Activated T-cell treated with anti-CD3 and anti-CD28 coated beads, Interleukin-2, amount 50 U/mL, for 24 hours (primary cell): ENCODE data around the gene ZNF718.
"Not testable (repeated sequence)": the region's sequence is repeated elsewhere in the genome, so short reads cannot be mapped to it uniquely, and the experiment has no call there.

Experiments
- DNase-seq: peaks from one replicate; pipeline ENCODE4 v3.0.0-alpha.2; 2020
- H3K27ac Mint-ChIP-seq: 2 replicates; pipeline ENCODE4 v1.8.0; 2020; ENCODE audit warnings: mild to moderate bottlenecking, mixed read lengths
- H3K27me3 Mint-ChIP-seq: 2 replicates; pipeline ENCODE4 v1.8.0; 2020; ENCODE audit warnings: mixed read lengths
- H3K36me3 Mint-ChIP-seq: 2 replicates; pipeline ENCODE4 v1.8.0; 2020; ENCODE audit warnings: low read depth, mixed read lengths
- H3K4me1 Mint-ChIP-seq: 2 replicates; pipeline ENCODE4 v1.8.0; 2020; ENCODE audit warnings: low read depth, mixed read lengths
- H3K4me3 Mint-ChIP-seq: 2 replicates; pipeline ENCODE4 v1.8.0; 2020; ENCODE audit warnings: mild to moderate bottlenecking, moderate library complexity, mixed read lengths
- H3K9me3 Mint-ChIP-seq: 2 replicates; pipeline ENCODE4 v1.8.0; 2020; ENCODE audit warnings: mixed read lengths

ZNF718 gene

DNA sequence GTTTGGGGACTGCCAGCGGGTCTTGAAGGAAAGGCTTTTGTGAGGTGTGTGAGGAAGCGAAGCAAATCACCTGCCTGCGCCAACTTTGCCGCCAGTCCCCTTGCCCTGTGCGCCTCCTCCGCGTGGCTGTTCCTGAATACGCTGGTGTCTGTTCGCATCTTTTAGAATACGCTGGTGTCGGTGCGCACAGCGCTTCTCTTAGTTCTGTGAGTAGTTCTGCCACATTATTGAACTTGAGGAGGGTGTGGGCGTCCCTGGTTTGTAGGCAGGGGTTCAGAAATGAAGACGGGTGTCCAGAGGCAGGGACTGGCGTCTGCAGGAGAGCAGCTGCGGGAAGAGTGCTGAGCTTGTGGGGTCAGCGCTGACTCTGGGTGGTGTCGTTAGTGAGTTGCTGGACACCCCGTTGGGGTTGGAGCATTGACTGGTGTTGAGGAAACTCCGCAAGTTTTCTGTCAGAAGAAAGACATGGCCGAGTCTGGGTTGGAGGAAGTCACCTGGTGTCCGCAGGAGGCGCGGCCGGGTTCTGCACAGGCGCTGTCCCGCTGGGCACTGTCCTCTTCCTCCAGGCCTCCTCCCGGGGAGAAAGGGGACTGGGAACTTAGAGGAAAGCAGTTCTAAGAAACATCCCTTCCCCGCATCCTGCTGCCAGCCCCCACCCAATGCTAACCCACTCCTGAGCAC lies 930 bp downstream of the ZNF718 start:
- peaks cover 53% of the 10 kb centered on the region for H3K36me3 Mint-ChIP-seq
- H3K4me3 Mint-ChIP-seq: peak overlapping the region; percentile 94

DNA sequence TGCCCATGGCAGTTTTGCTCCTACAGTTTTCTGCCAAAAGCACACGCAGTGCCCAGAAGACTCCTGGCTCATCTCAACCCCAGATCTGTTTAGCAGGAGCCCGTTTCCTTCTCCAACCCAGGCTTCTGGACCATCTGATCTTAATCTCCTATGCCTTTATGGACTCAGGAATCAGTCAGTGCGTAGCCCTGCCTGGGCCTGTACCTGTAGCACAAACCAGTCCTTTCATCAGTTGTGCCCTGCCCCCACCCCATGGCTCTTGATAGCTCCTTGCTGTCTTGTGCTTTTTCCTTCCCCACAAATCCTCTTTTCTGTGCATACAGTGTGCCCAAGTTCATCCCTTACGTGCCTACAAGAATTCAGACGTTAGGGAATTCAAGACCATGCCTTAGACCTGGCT lies 1.5 kb downstream of the ZNF718 start:
- Mint-ChIP-seq H3K9me3 (peaks cover 21% of the 10 kb centered on the region), H3K4me1 (peaks cover 26% of the 10 kb centered on the region), H3K4me3 (peak overlapping the region; percentile 94), H3K36me3 (peaks cover 51% of the 10 kb centered on the region), H3K27ac (peak overlapping the region; percentile 98), H3K27me3 (no peaks in the 10 kb centered on the region)
- DNase-seq: no peak

More for the DNA sequence above, 930 bp downstream of the ZNF718 start:
- Mint-ChIP-seq H3K27me3 (no peaks in the 10 kb centered on the region), H3K4me1 (peaks cover 27% of the 10 kb centered on the region), H3K27ac (peak overlapping the region; percentile 98), H3K9me3 (peaks cover 25% of the 10 kb centered on the region)
- DNase-seq: no peak

DNA sequence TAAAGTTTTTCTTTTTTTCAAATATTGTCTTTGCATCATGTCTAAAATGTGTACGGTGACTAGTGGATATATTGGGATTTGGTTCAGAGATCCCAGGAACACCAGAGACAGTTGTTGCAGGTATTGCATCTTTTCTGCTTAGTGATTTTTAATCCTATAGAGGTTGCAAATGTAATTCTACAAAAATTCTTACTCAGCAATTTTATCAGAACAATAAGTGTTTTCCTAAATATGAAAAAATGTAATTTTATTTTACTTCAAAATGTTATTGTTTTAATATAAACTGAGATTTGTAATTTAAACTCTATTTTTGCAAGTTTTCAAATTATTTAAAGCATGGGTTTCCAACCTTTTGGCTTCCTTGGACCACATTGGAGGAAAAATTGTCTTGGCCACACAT lies 8.2 kb downstream of the ZNF718 start:
- DNase-seq: no peak
- H3K36me3 Mint-ChIP-seq: peaks cover 44% of the 10 kb centered on the region
- peaks cover 17% of the 10 kb centered on the region for H3K4me1 Mint-ChIP-seq
- H3K9me3 Mint-ChIP-seq: peaks cover 23% of the 10 kb centered on the region
- no peak overlapping the region for H3K27ac Mint-ChIP-seq
- no peaks in the 10 kb centered on the region for H3K27me3 Mint-ChIP-seq
- H3K4me3 Mint-ChIP-seq: no peak overlapping the region

DNA sequence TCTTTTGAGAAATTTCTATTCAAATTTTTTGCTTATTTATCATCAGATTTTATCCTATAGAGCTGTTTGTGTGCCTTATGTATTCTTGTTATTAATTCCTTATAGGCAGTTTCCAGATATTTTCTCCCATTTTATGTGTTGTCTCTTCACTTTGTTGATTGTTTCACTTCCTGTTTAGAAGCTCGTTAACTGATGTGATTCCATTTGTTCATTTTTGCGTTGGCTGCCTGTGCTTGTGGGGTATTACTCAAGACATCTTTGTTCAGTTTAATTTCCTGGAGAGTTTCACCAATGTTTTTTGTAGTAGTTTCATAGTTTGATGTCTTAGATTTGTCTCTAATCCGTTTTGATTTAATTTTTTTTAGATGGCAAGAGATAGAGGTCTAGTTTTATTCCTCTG lies 14.6 kb downstream of the ZNF718 start:
- Mint-ChIP-seq H3K4me3 (no peak overlapping the region), H3K27ac (no peak overlapping the region), H3K4me1 (peaks cover 25% of the 10 kb centered on the region), H3K27me3 (no peaks in the 10 kb centered on the region), H3K9me3 (peaks cover 63% of the 10 kb centered on the region), H3K36me3 (peaks cover 99% of the 10 kb centered on the region)
- no peak for DNase-seq

DNA sequence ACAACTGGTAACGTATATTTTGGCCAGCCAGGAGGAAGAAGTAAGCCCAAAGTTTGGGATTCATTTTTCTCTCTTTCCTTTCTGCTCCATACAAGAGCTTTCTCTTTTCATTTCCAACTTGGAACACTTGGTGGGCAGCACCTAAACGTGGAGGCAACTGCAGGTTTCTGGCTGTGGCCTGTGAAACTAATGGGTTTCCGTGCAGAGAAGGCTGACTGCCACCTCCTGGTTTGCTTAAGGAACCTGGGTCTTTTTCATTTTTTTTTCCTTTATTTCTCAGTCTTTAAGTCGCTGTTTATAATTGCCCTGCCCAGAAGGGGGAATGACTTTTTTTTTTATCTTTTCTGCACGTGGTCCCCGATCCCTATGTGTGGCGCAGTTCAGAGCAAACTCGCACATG lies 15.4 kb downstream of the ZNF718 start:
- H3K9me3 Mint-ChIP-seq: peaks cover 70% of the 10 kb centered on the region
- peaks cover 25% of the 10 kb centered on the region for H3K4me1 Mint-ChIP-seq
- no peaks in the 10 kb centered on the region for H3K27me3 Mint-ChIP-seq
- no peak overlapping the region for H3K27ac Mint-ChIP-seq
- peaks cover 99% of the 10 kb centered on the region for H3K36me3 Mint-ChIP-seq
- H3K4me3 Mint-ChIP-seq: no peak overlapping the region
- no peak for DNase-seq

DNA sequence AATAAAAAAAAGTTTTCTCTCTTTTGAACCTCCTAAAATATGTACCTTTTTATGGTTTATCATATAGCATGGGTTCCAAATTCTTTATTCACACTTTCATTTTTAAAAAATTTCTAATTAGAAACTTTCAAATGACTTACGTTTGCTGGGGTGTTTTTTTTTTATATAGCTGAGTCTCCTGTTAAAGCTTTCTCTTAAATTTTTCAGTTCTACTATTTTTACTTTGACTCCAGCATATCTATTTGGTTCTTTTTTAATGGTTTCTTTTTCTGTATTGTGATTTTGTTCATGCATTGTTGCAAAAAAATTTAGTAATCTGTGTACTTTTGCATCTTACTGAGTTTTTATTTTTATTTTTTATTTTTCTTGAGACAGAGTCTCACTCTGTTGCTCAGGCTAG lies 22.3 kb downstream of the ZNF718 start:
- Mint-ChIP-seq H3K36me3 (peaks cover 97% of the 10 kb centered on the region), H3K4me1 (no peaks in the 10 kb centered on the region), H3K27ac (no peak overlapping the region), H3K27me3 (no peaks in the 10 kb centered on the region), H3K9me3 (peaks cover 49% of the 10 kb centered on the region), H3K4me3 (no peak overlapping the region)
- DNase-seq: no peak

DNA sequence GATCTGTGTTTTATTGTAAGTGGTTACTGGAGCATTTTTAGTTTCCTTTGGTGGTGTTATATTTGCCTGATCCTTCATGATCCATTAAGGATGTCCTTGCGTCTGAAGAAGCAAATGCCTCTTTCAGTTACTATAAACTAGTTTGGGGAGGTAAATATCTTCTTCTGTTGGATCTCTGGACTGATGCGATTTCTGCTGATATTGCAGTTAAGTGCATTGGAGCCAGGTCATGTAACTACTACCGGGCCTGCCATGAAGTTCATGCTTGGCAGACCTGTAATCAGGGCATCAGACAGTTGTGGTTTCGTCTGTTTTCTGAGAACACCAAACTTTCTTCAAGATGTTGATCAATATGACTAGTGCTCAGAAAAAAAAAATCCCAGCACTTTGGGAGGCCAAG lies 22.9 kb downstream of the ZNF718 start:
- Mint-ChIP-seq H3K4me3 (no peak overlapping the region), H3K9me3 (peaks cover 48% of the 10 kb centered on the region)

DNA sequence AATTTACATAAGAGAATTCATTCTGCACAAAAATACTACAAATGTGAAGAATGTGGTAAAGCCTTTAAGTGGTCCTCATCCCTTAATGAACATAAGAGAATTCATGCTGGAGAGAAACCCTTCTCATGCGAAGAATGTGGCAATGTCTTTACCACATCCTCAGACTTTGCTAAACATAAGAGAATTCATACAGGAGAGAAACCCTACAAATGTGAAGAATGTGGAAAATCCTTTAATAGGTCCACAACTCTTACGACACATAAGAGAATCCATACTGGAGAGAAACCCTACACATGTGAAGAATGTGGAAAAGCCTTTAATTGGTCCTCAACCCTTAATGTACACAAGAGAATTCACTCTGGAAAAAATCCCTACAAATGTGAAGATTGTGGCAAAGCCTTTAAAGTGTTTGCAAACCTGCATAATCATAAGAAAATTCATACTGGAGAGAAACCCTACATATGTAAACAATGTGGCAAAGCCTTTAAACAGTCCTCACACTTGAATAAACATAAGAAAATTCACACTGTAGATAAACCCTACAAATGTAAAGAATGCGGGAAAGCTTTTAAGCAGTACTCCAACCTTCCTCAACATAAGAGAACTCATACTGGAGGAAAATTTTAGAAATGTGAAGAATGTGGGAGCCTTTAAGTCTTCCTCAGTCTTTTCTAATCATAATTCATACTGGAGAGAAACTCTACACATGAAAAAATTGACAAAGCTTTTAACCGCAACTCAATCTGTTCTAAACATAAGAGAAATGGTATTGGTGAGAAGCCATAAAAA lies 37.4 kb downstream of the ZNF718 start:
- Mint-ChIP-seq H3K27ac (no peak overlapping the region), H3K9me3 (peaks cover 43% of the 10 kb centered on the region), H3K27me3 (no peaks in the 10 kb centered on the region), H3K4me1 (no peaks in the 10 kb centered on the region), H3K4me3 (no peak overlapping the region), H3K36me3 (peaks cover 80% of the 10 kb centered on the region)
- DNase-seq: no peak

More for the DNA sequence above, 22.9 kb downstream of the ZNF718 start:
- peaks cover 93% of the 10 kb centered on the region for H3K36me3 Mint-ChIP-seq
- no peaks in the 10 kb centered on the region for H3K27me3 Mint-ChIP-seq
- no peak for DNase-seq
- no peak overlapping the region for H3K27ac Mint-ChIP-seq
- H3K4me1 Mint-ChIP-seq: no peaks in the 10 kb centered on the region

DNA sequence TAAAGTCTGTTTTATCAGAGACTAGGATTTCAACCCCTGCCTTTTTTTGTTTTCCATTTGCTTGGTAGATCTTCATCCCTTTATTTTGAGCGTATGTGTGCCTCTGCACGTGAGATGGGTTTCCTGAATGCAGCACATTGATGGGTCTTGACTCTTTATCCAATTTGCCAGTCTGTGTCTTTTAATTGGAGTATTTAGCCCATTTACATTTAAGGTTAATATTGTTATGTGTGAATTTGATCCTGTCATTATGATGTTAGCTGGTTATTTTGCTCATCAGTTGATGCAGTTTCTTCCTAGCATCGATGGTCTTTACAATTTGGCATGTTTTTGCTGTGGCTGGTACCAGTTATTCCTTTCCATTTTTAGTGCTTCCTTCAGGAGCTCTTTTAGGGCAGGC lies 45.3 kb downstream of the ZNF718 start:
- not testable (repeated sequence) for H3K4me1 Mint-ChIP-seq, H3K4me3 Mint-ChIP-seq, H3K27me3 Mint-ChIP-seq, H3K27ac Mint-ChIP-seq, DNase-seq
- Mint-ChIP-seq H3K9me3 (peaks cover 42% of the 10 kb centered on the region), H3K36me3 (peaks cover 91% of the 10 kb centered on the region)

DNA sequence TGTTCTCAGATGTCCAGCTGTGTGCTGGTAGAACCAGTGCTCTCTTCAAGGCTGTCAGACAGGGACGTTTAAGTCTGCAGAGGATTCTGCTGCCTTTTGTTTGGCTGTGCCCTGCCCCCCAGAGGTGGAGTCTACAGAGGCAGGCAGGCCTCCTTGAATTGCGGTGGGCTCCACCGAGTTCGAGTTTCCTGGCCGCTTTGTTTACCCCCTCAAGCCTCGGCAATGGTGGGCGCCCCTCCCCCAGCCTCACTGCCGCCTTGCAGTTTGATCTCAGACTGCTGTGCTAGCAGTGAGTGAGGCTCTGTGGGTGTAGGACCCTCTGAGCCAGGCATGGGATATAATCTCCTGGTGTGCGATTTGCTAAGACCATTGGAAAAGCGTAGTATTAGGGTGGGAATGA lies 47.0 kb downstream of the ZNF718 start:
- H3K4me1 Mint-ChIP-seq, H3K27ac Mint-ChIP-seq, DNase-seq, H3K27me3 Mint-ChIP-seq, H3K4me3 Mint-ChIP-seq: not testable (repeated sequence)
- peaks cover 50% of the 10 kb centered on the region for H3K9me3 Mint-ChIP-seq
- peaks cover 93% of the 10 kb centered on the region for H3K36me3 Mint-ChIP-seq

DNA sequence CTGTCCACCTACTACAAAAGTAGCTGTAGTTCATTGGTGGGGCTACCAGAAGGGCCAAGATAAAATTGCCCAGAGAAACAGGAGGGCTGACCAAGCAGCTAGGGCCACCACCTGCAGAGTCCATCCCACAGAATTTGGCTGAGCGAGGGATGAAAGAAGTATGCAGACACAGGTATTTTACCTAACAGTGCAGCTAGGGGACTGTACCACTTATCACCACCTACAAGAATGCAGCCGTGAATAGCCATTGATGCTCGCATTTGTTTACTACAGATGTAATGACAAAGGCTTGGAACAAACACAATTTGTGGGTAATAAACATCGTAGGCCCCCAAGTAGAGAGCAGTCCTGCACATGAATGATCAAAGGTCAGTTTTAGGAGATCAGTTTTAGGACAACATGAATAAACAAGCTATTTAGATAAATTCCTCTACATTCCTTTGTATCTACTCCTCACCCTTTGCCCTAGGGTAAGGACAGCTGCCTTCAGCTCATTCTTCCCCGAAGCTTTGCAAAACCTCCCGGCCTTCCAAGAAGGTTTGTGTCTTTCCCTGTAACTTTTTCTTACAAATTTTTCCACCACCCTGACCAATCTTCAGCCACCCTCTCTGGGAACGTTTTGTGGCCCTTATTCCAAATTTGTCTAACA lies 49.5 kb downstream of the ZNF718 start:
- Mint-ChIP-seq H3K36me3 (peaks cover 92% of the 10 kb centered on the region), H3K4me3 (no peak overlapping the region), H3K27ac (no peak overlapping the region), H3K4me1 (no peaks in the 10 kb centered on the region), H3K27me3 (no peaks in the 10 kb centered on the region), H3K9me3 (peaks cover 59% of the 10 kb centered on the region)
- no peak for DNase-seq

DNA sequence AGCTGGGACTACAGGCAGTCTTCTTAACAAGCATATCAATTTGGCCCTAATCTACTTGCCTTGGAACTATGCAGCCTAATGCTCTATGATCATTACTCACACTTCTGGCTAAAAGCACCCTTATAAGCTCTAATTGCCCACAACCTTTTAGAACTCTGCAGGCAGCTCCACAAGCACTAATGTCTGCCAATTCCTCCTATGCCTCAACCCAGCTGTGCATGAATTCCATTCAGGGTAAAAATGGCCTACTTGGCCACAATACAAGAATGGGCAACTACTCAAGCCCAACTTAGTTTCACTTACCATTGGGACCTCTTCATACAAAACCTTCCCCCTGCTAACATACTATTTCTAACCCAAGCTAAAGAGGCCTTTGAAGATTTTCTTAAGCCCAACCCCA lies 51.7 kb downstream of the ZNF718 start:
- Mint-ChIP-seq H3K36me3 (peaks cover 86% of the 10 kb centered on the region), H3K9me3 (peaks cover 57% of the 10 kb centered on the region)

DNA sequence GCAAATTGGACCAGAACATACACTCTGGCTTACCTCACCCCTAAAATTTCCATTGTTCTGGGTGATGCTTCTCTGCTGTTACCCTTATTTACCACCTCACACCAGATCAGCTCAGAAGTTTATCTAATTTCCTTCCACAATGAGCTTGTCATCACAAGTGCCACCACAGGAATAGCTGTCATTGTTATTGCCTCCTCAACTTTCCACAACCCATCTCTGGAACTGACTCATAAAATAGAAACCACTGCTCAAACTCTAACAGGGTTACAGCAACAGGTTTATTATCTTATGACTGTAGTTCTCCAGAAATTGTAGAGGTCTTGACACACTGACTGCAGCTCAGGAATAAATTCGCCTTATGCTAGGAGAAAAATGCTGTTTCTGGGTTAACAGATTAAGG lies 52.7 kb downstream of the ZNF718 start:
- no peak overlapping the region for H3K4me3 Mint-ChIP-seq
- no peaks in the 10 kb centered on the region for H3K4me1 Mint-ChIP-seq
- no peak overlapping the region for H3K27ac Mint-ChIP-seq
- DNase-seq: no peak
- H3K36me3 Mint-ChIP-seq: peaks cover 81% of the 10 kb centered on the region
- H3K27me3 Mint-ChIP-seq: no peaks in the 10 kb centered on the region
- peaks cover 59% of the 10 kb centered on the region for H3K9me3 Mint-ChIP-seq

More for the DNA sequence above, 51.7 kb downstream of the ZNF718 start:
- Mint-ChIP-seq H3K4me3 (no peak overlapping the region), H3K27me3 (no peaks in the 10 kb centered on the region), H3K27ac (no peak overlapping the region), H3K4me1 (no peaks in the 10 kb centered on the region)
- no peak for DNase-seq

DNA sequence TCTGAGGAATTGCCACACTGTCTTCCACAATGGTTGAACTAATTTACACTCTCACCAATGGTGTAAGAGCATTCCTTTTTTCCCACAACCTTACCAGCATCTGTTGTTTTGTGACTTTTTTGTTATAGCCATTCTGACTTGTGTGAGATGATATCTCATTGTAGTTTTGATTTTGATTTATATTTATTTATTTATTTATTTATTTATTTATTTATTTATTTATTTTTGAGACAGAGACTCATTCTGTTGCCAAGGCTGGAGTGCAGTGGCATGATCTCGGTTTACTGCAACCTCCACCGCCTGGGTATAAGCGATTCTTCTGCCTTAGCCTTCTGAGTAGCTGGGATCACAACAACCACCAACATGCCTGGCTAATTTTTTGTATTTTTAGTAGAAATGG lies 57.9 kb downstream of the ZNF718 start:
- Mint-ChIP-seq H3K36me3 (peaks cover 84% of the 10 kb centered on the region), H3K9me3 (peaks cover 69% of the 10 kb centered on the region)
- DNase-seq, H3K27me3 Mint-ChIP-seq, H3K27ac Mint-ChIP-seq, H3K4me1 Mint-ChIP-seq, H3K4me3 Mint-ChIP-seq: not testable (repeated sequence)

DNA sequence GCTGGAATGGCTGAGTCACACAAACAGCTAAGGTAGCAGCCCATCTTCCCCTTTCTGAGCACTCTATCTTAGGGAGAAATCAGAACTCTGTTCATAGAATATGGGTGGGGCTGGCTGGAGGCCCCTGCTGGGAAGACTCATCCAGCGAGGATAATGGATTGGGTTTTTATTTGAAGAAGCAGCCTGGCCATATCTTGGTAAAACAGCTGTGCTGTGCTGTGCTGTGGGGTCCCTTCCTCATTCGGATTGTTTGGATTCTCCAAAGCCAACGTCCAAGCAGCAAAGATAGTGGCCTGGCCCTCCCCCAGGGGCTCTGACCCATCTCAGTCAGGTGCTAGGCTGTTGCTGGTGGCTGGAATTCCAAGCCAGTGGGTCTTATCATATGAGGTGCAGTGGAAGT lies 63.8 kb downstream of the ZNF718 start:
- Mint-ChIP-seq H3K36me3 (peaks cover 82% of the 10 kb centered on the region), H3K9me3 (peaks cover 56% of the 10 kb centered on the region), H3K27ac (no peak overlapping the region), H3K27me3 (no peaks in the 10 kb centered on the region), H3K4me3 (no peak overlapping the region), H3K4me1 (no peaks in the 10 kb centered on the region)
- no peak for DNase-seq
